ENCODE results near the gene CACNA1A.
"Not testable (repeated sequence)": the region's sequence is repeated elsewhere in the genome, so short reads cannot be mapped to it uniquely, and the experiment has no call there.

Gene CACNA1A

DNA sequence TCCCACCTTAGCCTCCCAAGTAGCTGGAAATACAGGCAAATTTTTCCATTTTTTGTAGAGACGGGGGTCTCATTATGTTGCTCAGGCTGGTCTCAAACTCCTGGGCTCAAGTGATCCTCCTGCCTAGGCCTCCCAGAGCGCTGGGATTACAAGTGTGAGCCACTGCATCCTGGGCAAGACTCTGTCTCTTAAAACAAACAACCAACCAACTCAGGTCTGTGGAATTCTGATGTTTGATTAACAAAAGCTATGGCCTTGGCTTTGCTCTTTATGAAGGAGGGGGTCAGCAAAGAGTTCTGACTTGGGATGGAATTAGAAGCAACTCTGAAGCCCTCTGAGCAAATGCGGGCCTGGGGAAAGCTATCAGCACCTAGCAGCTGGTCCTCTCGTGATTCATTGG is 238.4 kb downstream of the CACNA1A start:
- DNase-seq = no peak

DNA sequence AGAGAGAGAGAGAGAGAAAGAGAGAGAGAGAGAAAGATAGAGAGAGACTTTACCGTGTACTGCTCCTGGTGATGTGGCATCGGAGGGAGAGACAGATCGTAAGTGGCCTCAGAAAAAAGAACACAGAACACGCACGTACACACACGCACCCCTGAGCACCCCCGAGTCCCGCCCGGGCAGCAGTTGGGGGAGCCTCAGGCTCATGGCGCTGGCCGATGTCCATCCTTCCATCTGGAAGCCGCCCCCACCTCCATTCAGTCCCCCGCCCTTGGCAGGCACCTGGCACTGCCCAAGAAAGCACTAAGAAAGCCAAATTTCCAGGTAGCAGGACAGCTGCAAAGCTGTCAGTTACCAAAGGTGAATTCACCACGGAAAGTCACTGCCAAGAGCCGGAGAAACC is 239.1 kb downstream of the CACNA1A start:
- DNase-seq = no peak

DNA sequence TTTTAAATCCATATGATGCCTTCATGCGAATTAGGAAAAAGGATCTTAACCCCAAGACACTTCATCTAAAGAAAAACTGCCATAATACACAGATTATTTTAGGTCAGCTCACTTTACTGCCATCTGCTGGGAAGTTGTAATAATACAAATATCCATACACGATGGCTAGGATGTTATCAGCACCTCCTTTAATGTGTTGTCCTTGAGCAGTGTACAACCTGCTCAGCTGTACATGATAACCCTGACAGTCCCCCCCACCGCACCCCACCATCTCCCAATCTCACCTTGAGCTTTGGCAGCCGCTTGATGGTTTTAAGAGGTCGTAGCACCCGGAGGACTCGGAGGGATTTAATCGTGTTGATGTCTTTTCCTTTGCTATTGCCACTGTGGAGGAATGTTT is 243.8 kb downstream of the CACNA1A start:
- peak; percentile 34 for DNase-seq

DNA sequence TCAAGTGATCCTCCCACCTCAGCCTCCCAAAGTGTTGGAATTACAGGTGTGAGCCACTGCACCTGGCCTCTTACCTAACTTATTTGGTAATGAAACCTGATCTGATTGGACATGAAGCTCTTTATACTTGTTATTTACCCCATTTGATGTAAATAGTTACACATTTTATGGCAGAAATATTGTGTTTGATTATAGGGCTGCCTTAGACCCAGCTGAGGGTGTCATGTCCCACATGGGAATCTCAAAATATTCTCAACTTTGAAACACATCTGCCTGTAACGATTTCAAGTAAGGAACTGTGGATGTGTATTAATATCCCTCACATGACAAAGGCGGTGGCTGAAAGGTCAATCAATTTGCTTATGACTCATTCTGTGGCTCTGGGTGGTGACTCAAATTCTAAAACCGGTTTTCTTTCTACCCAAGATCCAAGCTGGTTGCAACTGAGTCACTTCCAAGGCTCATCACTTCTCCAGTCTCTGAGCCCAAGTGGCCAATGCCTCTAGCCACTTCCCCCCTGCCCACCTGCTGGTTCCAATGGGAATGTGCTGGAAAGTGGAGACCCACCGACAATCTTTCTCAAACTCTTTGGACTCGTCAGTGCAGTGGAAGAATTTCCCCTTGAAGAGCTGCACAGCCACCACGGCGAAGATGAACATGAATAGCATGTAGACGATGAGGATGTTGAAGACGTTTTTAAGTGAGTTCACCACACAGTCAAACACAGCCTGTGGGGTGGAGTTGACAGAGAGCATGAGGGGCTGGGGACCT is 245.2 kb downstream of the CACNA1A start:
- DNase-seq = peak; percentile 41

DNA sequence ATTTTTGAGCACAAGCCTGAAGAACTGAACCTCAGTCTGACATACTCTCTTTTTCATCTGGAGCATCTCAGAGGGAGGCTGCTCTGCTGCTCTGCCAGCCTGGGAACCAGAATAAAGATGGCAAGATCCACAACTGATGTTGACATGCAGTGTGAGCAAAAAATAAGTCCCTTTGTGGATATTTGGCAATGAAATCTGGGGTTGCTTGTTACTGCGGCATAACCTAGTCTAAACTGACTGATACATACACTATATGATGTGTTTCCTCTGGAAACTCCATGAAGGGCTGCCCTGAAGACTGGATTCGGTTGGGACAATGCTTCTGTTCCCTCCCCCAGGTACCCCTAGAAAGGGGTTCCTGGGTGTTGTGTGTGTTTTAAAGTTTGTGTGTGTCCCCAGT is 249.4 kb downstream of the CACNA1A start:
- DNase-seq = no peak

DNA sequence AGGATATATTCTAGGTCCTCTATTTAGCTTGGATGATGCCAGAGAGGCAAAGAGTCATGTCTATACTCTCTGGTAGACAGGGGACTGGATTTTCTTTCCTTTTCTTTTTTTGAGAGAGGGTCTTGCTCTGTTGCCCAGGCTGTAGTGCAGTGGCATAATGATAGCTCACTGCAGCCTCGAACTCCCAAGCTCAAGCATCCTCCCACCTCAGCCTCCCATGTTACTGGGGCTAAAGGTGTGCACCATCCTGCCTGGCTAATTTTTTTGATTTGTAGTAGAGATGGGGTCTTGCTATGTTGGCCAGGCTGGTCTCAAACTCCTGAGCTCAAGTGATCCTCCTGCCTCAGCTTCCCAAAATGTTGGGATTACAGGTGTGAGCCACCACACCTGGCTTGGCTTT is 249.9 kb downstream of the CACNA1A start:
- DNase-seq = not testable (repeated sequence)

DNA sequence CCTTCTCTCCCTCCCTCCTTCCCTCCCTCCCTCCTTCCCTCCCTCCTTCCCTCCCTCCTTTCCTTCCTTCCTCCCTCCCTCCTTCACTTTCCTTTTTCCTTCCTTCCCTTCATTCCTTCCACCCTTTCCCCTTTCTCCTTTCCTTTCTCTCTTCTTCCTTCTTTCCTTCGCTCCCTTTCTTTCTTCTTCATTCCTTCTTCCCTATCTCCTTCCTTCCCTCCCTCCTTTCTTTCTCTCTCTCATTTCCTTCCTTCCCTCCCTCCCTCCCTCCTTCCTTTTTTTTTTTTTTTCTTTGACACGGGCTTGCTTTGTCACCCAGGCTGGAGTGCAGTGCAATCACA is 250.6 kb downstream of the CACNA1A start:
- DNase-seq = no peak

DNA sequence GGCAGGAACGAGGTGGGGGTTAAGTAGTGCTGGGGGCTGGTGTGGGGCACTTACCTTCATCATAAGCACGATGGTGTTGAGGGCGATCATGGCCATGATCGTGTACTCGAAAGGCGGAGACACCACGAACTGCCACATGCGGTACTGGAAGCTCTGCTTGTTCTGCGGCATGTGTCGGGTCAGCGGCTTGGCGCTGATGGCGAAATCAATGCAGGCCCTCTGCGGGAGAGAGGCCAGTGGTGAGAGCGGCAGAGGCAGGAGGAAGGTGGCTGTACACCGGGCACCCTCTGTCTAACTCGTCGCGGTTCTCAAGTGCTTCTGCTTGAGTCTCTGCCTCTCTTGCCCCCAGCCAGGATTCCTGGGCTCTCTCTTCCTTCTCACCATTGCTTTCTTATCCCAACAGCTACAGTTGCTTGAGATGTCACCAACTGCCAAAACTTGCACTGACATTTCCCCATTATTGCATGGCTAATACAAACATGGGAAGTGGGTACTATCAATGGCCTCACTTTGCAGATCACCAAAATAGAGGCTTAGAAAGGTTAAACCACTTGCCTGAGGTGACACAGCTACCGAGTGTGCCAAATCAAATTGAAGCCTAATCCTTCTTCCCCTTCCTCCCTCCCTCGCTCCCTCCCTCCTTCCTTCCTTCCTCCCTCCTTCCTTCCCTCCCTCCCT is 251.1 kb downstream of the CACNA1A start:
- DNase-seq = no peak

DNA sequence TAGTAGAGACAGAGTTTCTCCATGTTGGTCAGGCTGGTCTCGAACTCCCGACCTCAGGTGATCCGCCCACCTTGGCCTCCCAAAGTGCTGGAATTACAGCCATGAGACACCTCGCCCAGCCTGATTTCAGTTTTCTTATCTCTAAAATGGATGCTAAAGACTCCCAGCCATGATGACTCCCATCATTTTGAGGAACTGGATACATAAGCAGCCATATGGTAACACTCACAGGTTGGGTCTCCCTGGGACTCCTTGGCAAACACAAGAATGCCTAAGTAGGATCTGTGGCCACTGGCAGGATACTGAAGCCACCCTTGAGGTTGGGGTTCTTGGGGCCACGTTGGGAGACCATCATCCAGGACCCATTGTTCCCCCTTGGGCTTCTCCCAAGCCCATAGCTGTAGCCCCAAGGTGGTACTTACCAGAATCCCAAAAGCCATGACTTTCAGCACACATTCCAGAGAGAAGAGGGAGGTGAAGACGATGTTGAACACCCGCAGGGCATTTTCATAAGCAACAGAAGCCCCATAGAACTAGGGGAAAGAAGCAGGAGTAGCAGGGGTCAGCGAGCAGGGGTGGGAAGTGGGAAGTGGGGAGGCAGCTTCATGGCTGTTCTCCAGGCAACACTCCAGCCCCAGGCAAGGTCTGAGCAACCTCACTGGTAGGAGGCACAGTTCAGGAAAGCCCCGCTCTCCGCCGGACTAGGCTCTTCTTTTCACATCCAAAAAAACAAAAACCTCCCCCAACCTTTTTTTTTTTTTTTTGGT is 253.5 kb downstream of the CACNA1A start:
- DNase-seq = no peak

DNA sequence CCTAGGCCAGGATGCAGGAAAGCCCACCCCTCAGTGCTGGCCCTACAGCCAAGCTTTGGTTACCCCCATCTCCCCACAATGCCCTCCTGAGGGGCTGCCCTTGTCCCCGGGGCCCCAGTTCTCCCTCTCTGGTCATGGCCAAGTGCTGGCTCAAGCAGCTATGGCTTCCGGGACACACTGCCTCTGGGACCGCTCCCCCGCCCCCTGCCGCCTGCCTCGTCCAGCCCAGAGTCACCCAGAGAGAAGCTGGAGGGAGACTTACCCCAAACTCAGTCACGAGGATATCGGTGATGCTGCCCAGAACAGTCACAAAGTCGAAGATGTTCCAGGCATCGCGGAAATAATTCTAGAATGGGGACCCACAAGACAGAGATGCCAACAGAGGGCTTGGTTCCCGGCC is 261.4 kb downstream of the CACNA1A start:
- no peak for DNase-seq

DNA sequence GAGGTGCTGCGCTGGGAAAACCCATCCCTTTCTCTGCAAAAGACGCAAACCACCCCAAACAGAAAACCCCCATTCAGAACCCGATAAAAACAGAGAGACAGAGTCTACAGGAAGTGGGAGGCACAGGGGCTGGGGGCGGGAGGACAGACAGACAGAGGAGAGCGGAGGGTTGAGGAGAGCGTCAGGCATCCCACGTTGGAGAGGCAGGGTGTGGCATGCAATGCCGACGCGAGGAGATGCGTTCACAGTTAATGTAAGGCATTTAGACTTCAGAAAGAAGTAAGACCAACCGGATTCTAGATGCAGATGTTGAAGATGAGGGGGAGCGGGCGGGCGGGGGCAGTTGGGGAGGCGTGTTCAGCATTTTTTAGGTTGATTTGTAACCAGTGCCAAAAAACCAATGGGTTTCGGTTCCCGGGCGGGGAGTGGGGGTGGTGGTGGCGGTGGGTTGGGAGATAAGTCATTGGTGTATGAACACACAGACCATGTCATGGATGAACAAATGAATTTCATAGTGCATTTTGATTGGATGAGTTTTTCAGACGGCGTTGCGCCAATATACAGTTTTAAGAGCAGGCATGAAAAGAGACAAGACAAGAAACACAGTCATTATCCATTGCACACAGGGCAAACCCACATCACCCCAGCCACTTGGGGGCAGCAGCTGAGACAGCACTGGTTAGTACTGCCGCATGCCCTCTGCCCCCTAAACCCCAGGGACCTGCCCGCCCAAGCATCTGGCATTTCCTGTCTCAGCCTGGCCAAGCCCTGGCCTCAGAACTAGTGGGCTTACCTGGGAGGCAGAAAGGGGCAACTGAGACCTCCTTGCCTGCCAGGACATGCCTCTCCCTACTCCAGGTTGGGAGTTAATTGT is 264.8 kb downstream of the CACNA1A start:
- DNase-seq = no peak

DNA sequence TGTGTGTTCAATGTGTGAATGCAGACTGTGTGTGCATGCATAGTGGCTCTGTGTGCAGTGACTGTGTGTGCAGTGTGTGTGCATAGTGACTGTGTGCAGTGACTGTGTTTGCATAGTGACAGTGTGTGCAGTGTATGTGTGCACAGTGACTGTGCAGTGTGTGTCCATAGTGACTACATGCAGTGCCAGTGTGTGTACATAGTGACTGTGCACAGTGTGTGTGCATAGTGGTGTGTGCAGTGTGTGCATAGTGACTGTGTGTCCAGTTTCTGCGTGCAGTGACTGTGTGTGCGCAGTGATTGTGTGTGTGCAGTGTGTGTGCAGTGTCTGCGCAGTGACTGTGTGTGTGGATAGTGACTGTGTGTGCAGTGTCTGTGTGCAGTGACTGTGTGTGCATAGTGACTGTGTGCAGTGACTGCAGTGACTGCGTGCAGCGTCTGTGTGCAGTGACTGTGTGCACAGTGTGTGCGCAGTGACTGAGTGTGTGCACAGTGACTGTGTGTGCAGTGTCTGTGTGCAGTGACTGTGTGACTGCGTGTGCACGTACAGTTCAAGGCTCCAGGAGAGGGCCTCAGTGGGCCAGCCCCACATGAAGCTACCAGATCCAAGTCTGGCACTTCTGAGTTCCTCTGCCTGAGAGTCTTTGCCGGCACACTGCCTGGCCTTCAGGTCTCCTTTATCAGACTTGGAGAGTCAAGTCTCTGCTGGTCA is 265.8 kb downstream of the CACNA1A start:
- DNase-seq = no peak

DNA sequence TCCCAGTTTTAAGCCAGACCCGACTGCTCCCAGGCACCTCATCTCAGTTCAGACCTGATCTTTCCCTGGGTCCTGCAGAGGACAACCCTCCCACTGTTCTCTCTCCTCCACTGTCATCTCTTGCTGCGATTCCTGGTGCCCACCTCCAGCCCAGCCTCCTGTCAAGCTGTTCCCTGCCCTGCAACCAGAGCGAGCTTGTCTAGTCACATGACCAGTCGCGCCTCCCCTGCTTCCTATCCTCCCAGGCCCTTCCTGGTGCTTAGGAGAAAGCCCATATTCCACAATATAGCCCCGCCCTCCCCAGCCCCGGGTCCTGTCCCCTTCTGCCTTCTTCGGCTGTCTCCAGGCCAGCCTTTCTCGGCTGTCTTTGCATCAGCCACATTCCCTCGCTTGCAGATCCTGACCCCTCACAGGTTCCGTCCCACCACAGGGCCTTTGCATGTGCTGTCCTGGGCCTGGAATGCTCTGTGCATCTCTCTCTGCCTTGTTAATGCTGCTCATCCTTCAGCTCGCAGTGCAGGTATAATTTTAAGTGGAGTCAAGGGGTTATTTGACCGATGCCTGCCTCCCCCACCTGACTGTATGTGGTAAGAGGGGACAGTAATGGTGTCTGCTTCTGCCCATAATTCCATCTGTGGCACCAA is 267.3 kb downstream of the CACNA1A start:
- DNase-seq = no peak

DNA sequence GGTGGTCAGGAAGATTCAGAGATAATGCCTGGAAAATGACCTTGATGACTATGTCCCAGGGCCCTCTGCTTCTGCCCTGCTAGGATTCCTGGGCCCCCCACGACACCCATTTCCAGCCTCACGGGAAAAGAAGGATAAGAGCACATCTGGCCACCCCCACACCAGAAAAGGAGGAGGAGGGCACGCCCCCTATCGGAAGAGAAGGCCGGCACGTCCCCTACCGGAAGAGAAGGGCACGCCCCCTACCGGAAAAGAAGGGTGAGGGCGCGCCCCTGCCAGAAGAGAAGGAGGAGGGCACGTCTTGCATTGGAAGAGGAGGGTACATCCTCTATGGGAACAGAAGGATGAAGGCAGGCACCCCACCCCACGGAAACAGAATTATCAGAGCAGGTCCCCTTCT is 271.8 kb downstream of the CACNA1A start:
- peak; percentile 3 for DNase-seq

DNA sequence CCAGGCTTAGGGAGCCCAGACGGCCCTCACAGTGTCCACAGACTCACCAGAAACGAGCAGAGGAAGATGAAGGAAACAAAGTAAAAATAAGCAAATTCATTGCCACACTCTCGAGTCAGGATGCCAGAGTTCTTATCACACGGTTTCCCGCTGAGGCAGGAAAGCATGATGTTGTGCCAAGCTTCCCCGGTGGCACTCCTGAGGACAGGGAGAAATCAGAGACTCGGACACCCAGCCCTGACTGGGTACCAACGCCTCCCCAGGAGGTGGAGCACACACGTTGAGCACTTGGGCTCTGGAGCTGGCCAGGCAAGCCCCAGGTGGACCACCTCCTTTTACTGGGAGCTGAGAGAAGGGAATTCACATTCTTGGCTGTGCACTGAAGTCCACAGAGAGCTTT is 274.6 kb downstream of the CACNA1A start:
- DNase-seq = no peak

DNA sequence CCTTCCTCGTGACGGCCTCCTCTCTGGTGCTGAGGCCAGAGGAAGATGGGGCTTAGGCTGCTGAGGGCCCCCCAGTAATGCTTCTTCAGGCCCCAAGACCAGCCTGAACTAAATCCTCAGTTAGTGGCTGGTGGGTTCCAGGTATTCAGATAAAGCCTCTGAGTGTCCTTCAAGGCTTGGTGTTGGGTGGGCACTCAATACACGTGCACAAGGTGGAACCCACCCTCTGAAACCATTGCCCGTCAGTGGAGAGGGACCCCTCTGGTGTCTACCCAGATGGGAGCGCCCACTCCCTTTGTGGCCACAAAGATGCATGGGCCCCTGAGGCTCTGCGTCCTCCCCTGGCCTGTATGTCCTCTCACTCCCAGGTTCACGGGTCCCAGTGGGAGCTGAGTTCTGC is 277.0 kb downstream of the CACNA1A start:
- DNase-seq = no peak

DNA sequence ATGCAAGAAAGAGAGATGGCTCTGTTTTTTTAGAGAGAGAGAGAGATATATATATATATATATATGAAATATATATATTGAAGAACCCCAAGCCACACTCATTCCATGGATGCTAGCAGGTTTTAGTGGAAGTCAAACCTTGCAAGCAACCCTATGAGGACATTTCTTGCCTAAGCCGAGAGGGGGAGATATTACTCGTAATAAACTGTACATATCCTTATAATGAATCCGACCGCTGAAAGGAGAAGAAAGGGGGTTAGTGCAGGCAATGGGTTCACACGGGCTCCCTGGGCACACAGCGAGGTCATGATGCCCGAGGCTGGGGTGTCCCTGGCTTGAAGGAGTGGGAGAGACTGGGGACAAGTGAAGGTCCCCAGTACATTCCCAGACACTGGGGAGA is 277.7 kb downstream of the CACNA1A start:
- DNase-seq = no peak

DNA sequence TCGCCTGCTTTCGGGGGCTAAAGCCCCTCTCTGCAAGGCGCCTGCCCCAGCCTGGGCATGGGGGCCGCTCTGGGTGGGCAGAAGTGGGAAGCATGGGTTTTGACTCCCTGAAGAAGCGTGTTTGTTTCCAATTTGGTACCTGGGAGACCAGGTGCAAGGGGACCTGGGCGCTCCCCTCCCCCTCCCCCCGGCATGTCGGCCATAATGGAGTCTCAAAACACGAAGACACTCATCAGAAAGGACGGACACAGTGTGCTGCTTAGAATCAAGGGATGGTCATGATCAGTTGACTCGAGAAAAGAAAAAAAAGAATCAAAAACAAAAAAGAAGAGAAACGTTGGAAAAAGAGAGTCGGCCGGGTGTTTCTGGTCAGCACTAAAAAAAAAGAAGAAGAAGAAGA is 279.3 kb downstream of the CACNA1A start:
- DNase-seq = no peak

DNA sequence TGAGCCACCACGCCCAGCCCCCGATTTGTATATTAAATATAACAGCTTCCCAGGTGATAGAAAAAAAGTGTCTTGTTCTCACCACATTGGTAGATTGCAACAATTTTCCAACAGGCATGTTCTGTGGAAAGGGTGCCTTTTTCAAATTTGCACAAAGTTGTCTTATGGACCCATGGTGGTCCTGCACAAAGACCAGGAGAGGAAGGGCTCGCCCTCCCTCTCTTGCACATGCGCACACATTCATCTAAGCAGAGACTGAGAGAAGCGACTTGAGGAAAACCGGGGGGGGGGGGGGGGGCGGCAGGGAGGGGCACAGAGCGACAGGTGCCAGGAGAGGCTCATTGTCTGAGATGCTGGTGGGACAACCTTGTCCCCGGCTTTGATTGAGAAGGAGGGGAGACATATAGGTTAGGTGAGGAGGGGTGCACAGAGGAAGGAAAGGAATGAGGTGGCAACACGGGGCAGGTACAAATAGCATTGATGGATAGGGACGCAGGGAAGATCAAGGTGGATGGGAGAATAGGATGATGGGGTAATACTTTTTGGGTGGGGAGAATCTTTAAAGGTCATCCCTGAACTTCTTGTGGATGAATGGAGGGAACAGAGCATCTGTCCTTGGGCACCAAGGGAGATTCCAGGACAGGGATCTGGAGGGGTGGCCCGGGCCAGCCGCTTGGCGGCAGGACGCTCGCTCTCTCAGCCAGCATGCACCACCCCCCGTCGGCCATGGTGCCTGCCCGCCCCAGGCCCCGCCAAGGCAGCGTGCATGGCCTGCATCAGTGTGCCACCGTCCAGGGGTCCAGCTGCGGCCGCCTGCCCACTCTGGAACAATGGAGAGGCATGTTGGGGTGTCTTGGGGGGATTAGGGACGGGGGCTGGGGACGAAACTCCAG is 280.1 kb downstream of the CACNA1A start:
- DNase-seq = no peak

DNA sequence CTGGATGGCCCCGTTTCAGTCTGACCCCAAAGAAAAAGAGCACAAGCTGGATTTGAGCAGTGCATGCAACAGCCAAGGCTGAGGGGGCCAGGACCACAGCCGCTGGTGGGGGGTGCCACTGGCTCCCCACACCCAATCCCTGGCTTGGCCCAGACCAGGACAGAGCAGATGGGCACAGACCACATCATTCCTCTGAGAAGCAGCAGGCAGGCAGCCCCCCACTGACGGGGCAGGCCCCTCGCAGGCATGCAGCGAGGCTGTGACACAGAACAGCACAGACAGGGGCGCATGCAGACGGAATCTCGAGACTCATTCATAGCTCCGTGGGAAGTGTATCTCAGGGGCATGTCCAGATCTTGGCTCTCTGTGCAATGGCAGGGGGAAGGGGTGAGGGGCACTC is 281.2 kb downstream of the CACNA1A start:
- no peak for DNase-seq

DNA sequence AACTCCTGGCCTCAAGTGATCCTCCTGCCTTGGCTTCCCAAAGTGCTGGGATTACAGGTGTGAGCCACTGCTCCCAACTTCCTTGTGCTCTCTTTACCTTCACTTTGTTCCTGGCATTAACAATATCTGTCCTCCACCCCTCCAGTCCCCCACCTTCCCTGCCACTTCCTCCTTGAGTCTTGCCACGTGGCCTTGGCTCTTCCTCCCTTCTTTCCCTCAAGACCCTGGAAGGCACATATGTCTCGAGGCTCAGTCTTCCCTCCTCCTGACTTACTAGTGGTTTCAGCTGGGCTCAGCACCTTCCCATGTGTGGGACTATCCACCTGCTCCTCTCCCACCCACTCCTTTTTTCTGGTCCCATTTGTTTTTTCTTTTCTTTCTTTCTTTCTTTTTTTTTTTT is 285.4 kb downstream of the CACNA1A start:
- DNase-seq = no peak

Measured in kidney glomerular epithelial cell (primary cell).